Ureter (tissue), 1 donor: ENCODE results near the gene MRPL4. TPM values are rescaled to one million over a fixed set of nuclear protein-coding genes. Genes with fewer than 3 reads are reported as not detected.
"Not testable (repeated sequence)": the region's sequence is repeated elsewhere in the genome, so short reads cannot be mapped to it uniquely, and the experiment has no call there.

ENCODE experiments used
- DNase-seq: peaks from one replicate; pipeline ENCODE4 v3.0.0-alpha.2; 2020; ENCODE audit warnings: low spot score
- total RNA-seq: library from RNA; stranded (reverse); gene quantifications from one replicate; pipeline ENCODE4 v1.2.4, GENCODE V29; 2023
- donor health status: DM: yes; HTN: yes; CAD: no.

MRPL4 gene
- total RNA-seq, 1 donor from 2014 or later = 65.3 TPM

GRCh38 chr19:10230173-10230860 is 21.7 kb upstream of the MRPL4 start:
- peak; percentile 66 for DNase-seq

- peak; percentile 80 for DNase-seq
Measured at GRCh38 chr19:10230861-10231611, 21.0 kb upstream of the MRPL4 start, which contains the start of gene S1PR2. Gene S1PR2, minus strand, starts transcription at chr19:10231331. Its CDS starts 6,426 bp downstream, at chr19:10224905.

- DNase-seq = no peak
Measured at GRCh38 chr19:10231612-10232228, 20.3 kb upstream of the MRPL4 start.

GRCh38 chr19:10233946-10234345 is 18.1 kb upstream of the MRPL4 start:
- no peak for DNase-seq

GRCh38 chr19:10235003-10235402 is 17.0 kb upstream of the MRPL4 start:
- DNase-seq = no peak

GRCh38 chr19:10235409-10235808 is 16.6 kb upstream of the MRPL4 start:
- not testable (repeated sequence) for DNase-seq

- DNase-seq = no peak
Measured at GRCh38 chr19:10237702-10238101, 14.3 kb upstream of the MRPL4 start.

- no peak for DNase-seq
Measured at GRCh38 chr19:10238172-10238783, 13.7 kb upstream of the MRPL4 start.

GRCh38 chr19:10241826-10242449 is 10.1 kb upstream of the MRPL4 start:
- not testable (repeated sequence) for DNase-seq

GRCh38 chr19:10243606-10244005 is 8.4 kb upstream of the MRPL4 start:
- no peak for DNase-seq

- DNase-seq = no peak
Measured at GRCh38 chr19:10245189-10245939, 6.7 kb upstream of the MRPL4 start.

GRCh38 chr19:10246511-10246910 is 5.5 kb upstream of the MRPL4 start:
- DNase-seq = no peak

GRCh38 chr19:10252707-10253106 is 693 bp downstream of the MRPL4 start:
- DNase-seq = no peak

- DNase-seq = no peak
Measured at GRCh38 chr19:10254244-10254643, 2.2 kb downstream of the MRPL4 start.

GRCh38 chr19:10255358-10255757 is 3.3 kb downstream of the MRPL4 start:
- no peak for DNase-seq

- no peak for DNase-seq
Measured at GRCh38 chr19:10256551-10256950, 4.5 kb downstream of the MRPL4 start.

- no peak for DNase-seq
Measured at GRCh38 chr19:10256970-10257615, 5.1 kb downstream of the MRPL4 start.

- no peak for DNase-seq
Measured at GRCh38 chr19:10258080-10258710, 6.2 kb downstream of the MRPL4 start.

GRCh38 chr19:10259162-10259905 is 7.3 kb downstream of the MRPL4 start:
- DNase-seq = peak; percentile 76
